Pancreas (tissue), 10 donors: ENCODE measurements around the gene SMAD2. TPM values are rescaled to one million over a fixed set of nuclear protein-coding genes. Genes with fewer than 3 reads are reported as not detected.

Experiments used
- ATAC-seq, 4 donors: fragments of 200-7000 bp; cut with Tn5 transposase; one replicate each; pipeline versions ENCODE4 v1.8.0 to v1.9.1; 2020; ENCODE audit warnings: mild to moderate bottlenecking in 4 of 4, moderate library complexity in 4 of 4
- DNase-seq, 6 donors: peaks; one replicate each; pipeline ENCODE4 v3.0.0-alpha.2; 2020
- FAIRE-seq: peaks from 2 replicates; lab custom pipeline; 2012; peaks lifted over from hg19 to GRCh38; lab: Jason Lieb, UNC
- H3K27ac ChIP-seq, 4 donors: fragments of 200-600 bp; sonication (generic); 1 replicate in 3 of 4; 2 replicates in 1 of 4; pipeline versions ENCODE4 v1.5.0 to v1.8.0; 2020
- H3K27me3 ChIP-seq, 4 donors: fragments of 200-600 bp; one replicate each; pipeline ENCODE4 v1.8.0; 2021
- H3K36me3 ChIP-seq, 3 donors: fragments of 200-600 bp; sonication (generic) in 1 of 3; one replicate each; pipeline versions ENCODE4 v1.5.0 to v1.8.0; 2020 to 2021
- H3K4me1 ChIP-seq, 3 donors: fragments of 200-600 bp; one replicate each; pipeline ENCODE4 v1.8.0; 2021
- H3K4me3 ChIP-seq, 4 donors: fragments of 200-600 bp; sonication (generic) in 2 of 4; one replicate each; pipeline versions ENCODE4 v1.5.0 to v1.8.0; 2020 to 2021
- H3K9me3 ChIP-seq, 4 donors: fragments of 200-600 bp; one replicate each; pipeline ENCODE4 v1.8.0; 2021
- CTCF ChIP-seq, 4 donors: fragments of 200-600 bp; sonication (generic) in 3 of 4; IDR thresholded peaks; one replicate each; pipeline versions ENCODE4 v1.5.0 to v1.8.0; 2021; ENCODE audit warnings: antibody characterized with exemption in 4 of 4
- WGBS, 2 donors: extraction: QIAGEN DNeasy Blood & Tissue Kit; methylation state at CpG; one replicate each; pipeline ENCODE4 v1.1.7; 2013; 5-methylcytosine and 5-hydroxymethylcytosine counted together
- intact Hi-C, 3 donors: fragments of 100-400 bp; cut with DNase I; formaldehyde crosslinking; loops; one replicate each; pipeline versions ENCODE4 v1.11.1 to v1.14.2; 2022
- polyA plus RNA-seq, 2 donors: library from polyadenylated mRNA; stranded (reverse); fragments of 200-250 nt; gene quantifications; one replicate each; pipeline ENCODE4 v1.2.3, GENCODE V29; 2013
- total RNA-seq, 6 donors: library from RNA; stranded (reverse); fragmentation: NEBNext Ultra II Directional in 4 of 6; extraction: Animal tissue kit (Norgen Biotek cat#: 25700) in 4 of 6; gene quantifications; one replicate each; pipeline versions ENCODE4 v1.2.1 to v1.2.4, GENCODE V29; 2021 to 2023
- donor health status: healthy with polysubstance abuse.
- donor health status: DM: no; HTN: no; CAD: no; lungs with moderate emphysema.
- donor health status: DM: no; HTN: no; CAD: no.
- donor health status: control.
- donor health status: control.
- donor health status: Bipolar disorder and iron deficiency.
- donor health status: DM: yes; HTN: yes; CAD: no.
- donor health status: DM: no; HTN: no; CAD: no.
- donor health status: DM: no; HTN: no; CAD: no.
- donor health status: DM: yes; HTN: yes; CAD: no.

The SMAD2 gene
- total and polyA plus RNA-seq, 8 donors: 8.7 to 71.2 (median 46.9) TPM

- H3K27me3 ChIP-seq: no peaks in the 10 kb centered on the region
- no peaks in the 10 kb centered on the region for H3K9me3 ChIP-seq
- FAIRE-seq (no peak), ATAC-seq (peak in 1 of 4 donors; percentile 31), DNase-seq (no peak)
- no peak overlapping the region for H3K27ac ChIP-seq
- 90 to 91% methylated on average over 7 of the region's 7 CpGs for WGBS, 2 donors
- intact Hi-C loops: no loop called here
- no peak overlapping the region for H3K4me3 ChIP-seq
- no peak for TF ChIP-seq CTCF (IDR thresholded peaks at IDR 0.05)
- H3K36me3 ChIP-seq: no peaks in the 10 kb centered on the region
- H3K4me1 ChIP-seq: no peaks in the 10 kb centered on the region
Measured at GRCh38 chr18:47881752-47882455, 48.6 kb downstream of the SMAD2 start.

- intact Hi-C loops: no loop called here
- Histone ChIP-seq H3K27me3 (no peaks in the 10 kb centered on the region), H3K4me1 (no peaks in the 10 kb centered on the region), H3K27ac (no peak overlapping the region), H3K4me3 (no peak overlapping the region), H3K36me3 (no peaks in the 10 kb centered on the region), H3K9me3 (no peaks in the 10 kb centered on the region)
- 48 to 88% methylated on average over 2 to 3 of the region's 3 CpGs for WGBS, 2 donors
- no peak for TF ChIP-seq CTCF (IDR thresholded peaks at IDR 0.05)
- FAIRE-seq (no peak), DNase-seq (no peak), ATAC-seq (no peak)
Measured at GRCh38 chr18:47881042-47881441, 49.4 kb downstream of the SMAD2 start.

- Histone ChIP-seq H3K27ac (no peak overlapping the region), H3K9me3 (no peaks in the 10 kb centered on the region), H3K36me3 (no peaks in the 10 kb centered on the region), H3K27me3 (no peaks in the 10 kb centered on the region), H3K4me1 (no peaks in the 10 kb centered on the region), H3K4me3 (no peak overlapping the region)
- DNase-seq (no peak), ATAC-seq (no peak), FAIRE-seq (no peak)
- TF ChIP-seq CTCF (IDR thresholded peaks at IDR 0.05): no peak
- WGBS, 2 donors: 67 to 74% methylated on average over 3 of the region's 3 CpGs
- intact Hi-C loops: no loop called here
Measured at GRCh38 chr18:47877892-47878291, 52.6 kb downstream of the SMAD2 start.

GRCh38 chr18:47876813-47877212 lies 53.6 kb downstream of the SMAD2 start:
- no peak overlapping the region for H3K4me3 ChIP-seq
- no peak for FAIRE-seq
- 91 to 94% methylated on average over 2 of the region's 2 CpGs for WGBS, 2 donors
- intact Hi-C loops: no loop called here
- no peaks in the 10 kb centered on the region for H3K4me1 ChIP-seq
- no peak for TF ChIP-seq CTCF (IDR thresholded peaks at IDR 0.05)
- ATAC-seq: no peak
- no peaks in the 10 kb centered on the region for H3K36me3 ChIP-seq
- no peaks in the 10 kb centered on the region for H3K27me3 ChIP-seq
- no peaks in the 10 kb centered on the region for H3K9me3 ChIP-seq
- DNase-seq: no peak
- H3K27ac ChIP-seq: no peak overlapping the region

GRCh38 chr18:47873625-47874024 lies 56.8 kb downstream of the SMAD2 start:
- ATAC-seq: no peak
- intact Hi-C loops: no loop called here
- H3K4me1 ChIP-seq: peaks cover 0 to 6% (median 5%) of the 10 kb centered on the region in 3 donors
- H3K9me3 ChIP-seq: no peaks in the 10 kb centered on the region
- FAIRE-seq: no peak
- H3K4me3 ChIP-seq: no peak overlapping the region
- TF ChIP-seq CTCF (IDR thresholded peaks at IDR 0.05): no peak
- H3K27ac ChIP-seq: no peak overlapping the region
- no peak for DNase-seq
- H3K36me3 ChIP-seq: no peaks in the 10 kb centered on the region
- no peaks in the 10 kb centered on the region for H3K27me3 ChIP-seq
